Caco-2 (cell line): ENCODE data around the gene CRELD2. TPM values are rescaled to one million over a fixed set of nuclear protein-coding genes. Genes with fewer than 3 reads are reported as not detected.

Source experiments
- BruUV-seq: library from RNA; stranded (reverse); fragments of 400-500 nt; replicated peaks from 2 replicates; lab custom pipeline; 2021; lab: Mats Ljungman, UMichigan
- CTCF ChIA-PET: fragments of 300-600 bp; sonication (Branson Sonifier 250); formaldehyde crosslinking; loops from one replicate; lab custom pipeline; 2022; ENCODE audit warnings: antibody characterized with exemption; lab: Charles Lee
- POLR2A ChIA-PET: fragments of 300-600 bp; sonication (Branson Sonifier 250); formaldehyde crosslinking; loops from one replicate; lab custom pipeline; 2022; ENCODE audit warnings: antibody characterized with exemption; lab: Charles Lee
- DNase-seq, 2 experiments: peaks; one replicate each; pipeline versions ENCODE4 v3.0.0 to v3.0.0-alpha.2; 2020 to 2022
- H3K27me3 ChIP-seq: replicated peaks from 2 replicates; pipeline ENCODE4 v1.6.0; 2011; ENCODE audit warnings: low read length; ENCODE audit not compliant: control insufficient read depth, insufficient read depth
- H3K36me3 ChIP-seq: 2 replicates; pipeline ENCODE4 v1.5.1; 2011; ENCODE audit warnings: low read length; ENCODE audit not compliant: control insufficient read depth, insufficient read depth
- H3K4me1 ChIP-seq: fragments of 250-450 bp; sonication (Bioruptor Pico); 2 replicates; pipeline ENCODE4 v1.5.1; 2020; ENCODE audit warnings: mild to moderate bottlenecking
- H3K4me3 ChIP-seq: 2 replicates; pipeline ENCODE4 v1.5.1; 2011; ENCODE audit warnings: low read depth, mild to moderate bottlenecking, control low read depth, low read length
- H3K9me3 ChIP-seq: fragments of 250-450 bp; sonication (Bioruptor Pico); 2 replicates; pipeline ENCODE4 v1.5.1; 2020; ENCODE audit warnings: mild to moderate bottlenecking, moderate library complexity
- H3K27ac Mint-ChIP-seq: one replicate; pipeline ENCODE4 v1.8.0; 2022; ENCODE audit warnings: mixed read lengths; ENCODE audit not compliant: unreplicated experiment
- H3K27me3 Mint-ChIP-seq: one replicate; pipeline ENCODE4 v1.8.0; 2022; ENCODE audit warnings: mixed read lengths; ENCODE audit not compliant: insufficient read depth, unreplicated experiment
- H3K36me3 Mint-ChIP-seq: one replicate; pipeline ENCODE4 v1.8.0; 2022; ENCODE audit warnings: mild to moderate bottlenecking, mixed read lengths; ENCODE audit not compliant: insufficient read depth, unreplicated experiment
- H3K4me1 Mint-ChIP-seq: one replicate; pipeline ENCODE4 v1.8.0; 2022; ENCODE audit warnings: low read depth, mixed read lengths; ENCODE audit not compliant: unreplicated experiment
- H3K4me3 Mint-ChIP-seq: one replicate; pipeline ENCODE4 v1.8.0; 2022; ENCODE audit warnings: mild to moderate bottlenecking, moderate library complexity, mixed read lengths; ENCODE audit not compliant: unreplicated experiment
- H3K9me3 Mint-ChIP-seq: one replicate; pipeline ENCODE4 v1.8.0; 2022; ENCODE audit warnings: mixed read lengths; ENCODE audit not compliant: unreplicated experiment
- intact Hi-C: fragments of 100-400 bp; cut with micrococcal nuclease; formaldehyde crosslinking; loops from one replicate; pipeline ENCODE4 v1.10.0; 2022; ENCODE audit not compliant: unreplicated experiment
- total RNA-seq: library from RNA; stranded (reverse); gene quantifications from 2 replicates; pipeline ENCODE4 v1.2.3, GENCODE V29; 2022
- TF ChIP-seq, protein P1 (sequence below), 2 experiments: fragments of 200-600 bp in 1 of 2; IDR thresholded peaks; 1 replicate in 1 of 2; 2 replicates in 1 of 2; pipeline versions ENCODE4 v1.5.1 to v1.8.0; 2011 to 2022; ENCODE audit warnings: antibody characterized with exemption in 1 of 2, control low read depth in 1 of 2, inconsistent platforms in 1 of 2, low read depth in 1 of 2, low read length in 1 of 2, mild to moderate bottlenecking in 1 of 2, moderate library complexity in 1 of 2; ENCODE audit not compliant: insufficient read depth in 1 of 2, severe bottlenecking in 1 of 2, unreplicated experiment in 1 of 2

The CRELD2 gene
- total RNA-seq, 1 experiment from 2014 or later, result 43.3 TPM

DNA sequence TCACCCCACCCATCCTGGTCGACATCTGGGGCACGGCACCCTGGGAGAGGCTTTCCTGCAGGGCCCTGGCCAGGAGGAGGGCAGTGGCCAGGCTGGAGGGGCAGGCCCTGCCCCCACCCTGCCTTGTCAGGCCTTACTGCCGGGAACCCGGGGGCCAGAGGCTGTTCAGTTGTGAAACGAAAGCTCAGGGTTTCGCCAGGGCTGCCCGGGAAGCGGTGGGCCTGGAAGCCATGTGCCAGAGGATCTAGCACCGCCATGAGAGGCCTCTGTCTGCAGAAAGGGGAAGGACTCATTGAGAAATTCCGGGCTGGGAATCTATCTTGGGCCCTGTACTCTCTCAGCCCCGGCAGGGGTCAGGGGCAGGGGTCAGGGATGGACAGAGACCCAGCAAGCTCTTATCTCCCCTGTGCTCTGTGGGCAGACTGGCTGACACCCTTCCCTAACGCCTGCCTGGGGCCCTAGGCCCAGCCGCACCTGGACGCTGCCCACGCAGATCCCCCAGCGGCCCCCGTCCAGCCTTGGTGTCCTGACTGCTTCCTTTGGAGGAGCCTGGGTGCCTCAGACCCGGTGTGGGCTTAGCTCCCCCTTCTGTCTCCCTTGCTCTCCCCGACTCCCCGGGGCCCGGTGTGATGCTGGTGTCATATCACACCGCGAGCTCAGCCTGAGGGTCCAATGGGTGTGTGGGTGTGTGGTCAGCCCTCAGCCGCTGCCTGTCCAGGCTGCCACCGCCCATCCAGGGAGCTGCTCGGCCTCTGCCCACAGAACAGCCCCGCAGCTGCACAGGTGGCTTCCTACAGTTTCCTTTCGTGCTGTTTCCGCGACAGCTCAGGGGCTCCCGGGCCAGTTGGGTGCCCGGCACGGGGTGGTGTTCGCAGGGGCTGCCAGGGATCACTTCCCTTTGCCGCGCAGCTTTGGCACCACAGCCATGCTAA, 48.6 kb downstream of the CRELD2 start:
- Histone ChIP-seq H3K4me1 (peaks cover 54% of the 10 kb centered on the region), H3K36me3 (peaks cover 2% of the 10 kb centered on the region; the same call in 1 of the 2 replicates), H3K4me3 (no peak overlapping the region), H3K27me3 (no peaks in the 10 kb centered on the region), H3K9me3 (no peaks in the 10 kb centered on the region)
- Mint-ChIP-seq H3K27me3 (no peaks in the 10 kb centered on the region), H3K4me1 (no peaks in the 10 kb centered on the region), H3K36me3 (peaks cover 55% of the 10 kb centered on the region), H3K4me3 (no peak overlapping the region), H3K27ac (peak overlapping the region; percentile 51), H3K9me3 (no peaks in the 10 kb centered on the region)
- no TSS peak for BruUV-seq
- ChIA-PET POLR2A (interaction anchor here (1.0 kb wide), 1 partner anchor 16 kb away, joined by 5 read pairs; no protein-coding TSS in a partner anchor), CTCF (interaction anchor here (1.0 to 1.9 kb wide), 2 partner anchors 36 to 63 kb away, joined by 3 to 6 read pairs; no protein-coding TSS in a partner anchor)
- TF ChIP-seq, protein P1, sequence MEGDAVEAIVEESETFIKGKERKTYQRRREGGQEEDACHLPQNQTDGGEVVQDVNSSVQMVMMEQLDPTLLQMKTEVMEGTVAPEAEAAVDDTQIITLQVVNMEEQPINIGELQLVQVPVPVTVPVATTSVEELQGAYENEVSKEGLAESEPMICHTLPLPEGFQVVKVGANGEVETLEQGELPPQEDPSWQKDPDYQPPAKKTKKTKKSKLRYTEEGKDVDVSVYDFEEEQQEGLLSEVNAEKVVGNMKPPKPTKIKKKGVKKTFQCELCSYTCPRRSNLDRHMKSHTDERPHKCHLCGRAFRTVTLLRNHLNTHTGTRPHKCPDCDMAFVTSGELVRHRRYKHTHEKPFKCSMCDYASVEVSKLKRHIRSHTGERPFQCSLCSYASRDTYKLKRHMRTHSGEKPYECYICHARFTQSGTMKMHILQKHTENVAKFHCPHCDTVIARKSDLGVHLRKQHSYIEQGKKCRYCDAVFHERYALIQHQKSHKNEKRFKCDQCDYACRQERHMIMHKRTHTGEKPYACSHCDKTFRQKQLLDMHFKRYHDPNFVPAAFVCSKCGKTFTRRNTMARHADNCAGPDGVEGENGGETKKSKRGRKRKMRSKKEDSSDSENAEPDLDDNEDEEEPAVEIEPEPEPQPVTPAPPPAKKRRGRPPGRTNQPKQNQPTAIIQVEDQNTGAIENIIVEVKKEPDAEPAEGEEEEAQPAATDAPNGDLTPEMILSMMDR (IDR thresholded peaks at IDR 0.05; ENCODE audit: insufficient read depth in 1 of 2, low read depth in 1 of 2, low read length in 1 of 2, severe bottlenecking in 1 of 2, unreplicated experiment in 1 of 2), result no peak
- DNase-seq, result peak in 1 of 2 experiments; percentile 45
- intact Hi-C loops, result no loop called here

- H3K4me3 Mint-ChIP-seq, result no peak overlapping the region
- intact Hi-C loops, result no loop called here
- peaks cover 2% of the 10 kb centered on the region; the same call in 1 of the 2 replicates for H3K36me3 ChIP-seq
- BruUV-seq, result no TSS peak
- no peaks in the 10 kb centered on the region for H3K27me3 ChIP-seq
- no peaks in the 10 kb centered on the region for H3K9me3 ChIP-seq
- TF ChIP-seq, protein P1 (IDR thresholded peaks at IDR 0.05; ENCODE audit: insufficient read depth in 1 of 2, low read depth in 1 of 2, low read length in 1 of 2, severe bottlenecking in 1 of 2, unreplicated experiment in 1 of 2), result no peak
- peaks cover 48% of the 10 kb centered on the region for H3K36me3 Mint-ChIP-seq
- H3K27ac Mint-ChIP-seq, result peak overlapping the region; percentile 51
- peak in 1 of 2 experiments; percentile 33 for DNase-seq
- no peaks in the 10 kb centered on the region for H3K27me3 Mint-ChIP-seq
- peaks cover 49% of the 10 kb centered on the region for H3K4me1 ChIP-seq
- H3K4me3 ChIP-seq, result no peak overlapping the region
- ChIA-PET CTCF (interaction anchor here (1.0 to 1.9 kb wide), 2 partner anchors 37 to 63 kb away, joined by 3 to 6 read pairs; no protein-coding TSS in a partner anchor), POLR2A (interaction anchor here (1.0 kb wide), 1 partner anchor 16 kb away, joined by 5 read pairs; no protein-coding TSS in a partner anchor)
- no peaks in the 10 kb centered on the region for H3K9me3 Mint-ChIP-seq
- no peaks in the 10 kb centered on the region for H3K4me1 Mint-ChIP-seq
These were observed 49.3 kb downstream of the CRELD2 start for GRCh38 chr22:49967706-49968208.

DNA sequence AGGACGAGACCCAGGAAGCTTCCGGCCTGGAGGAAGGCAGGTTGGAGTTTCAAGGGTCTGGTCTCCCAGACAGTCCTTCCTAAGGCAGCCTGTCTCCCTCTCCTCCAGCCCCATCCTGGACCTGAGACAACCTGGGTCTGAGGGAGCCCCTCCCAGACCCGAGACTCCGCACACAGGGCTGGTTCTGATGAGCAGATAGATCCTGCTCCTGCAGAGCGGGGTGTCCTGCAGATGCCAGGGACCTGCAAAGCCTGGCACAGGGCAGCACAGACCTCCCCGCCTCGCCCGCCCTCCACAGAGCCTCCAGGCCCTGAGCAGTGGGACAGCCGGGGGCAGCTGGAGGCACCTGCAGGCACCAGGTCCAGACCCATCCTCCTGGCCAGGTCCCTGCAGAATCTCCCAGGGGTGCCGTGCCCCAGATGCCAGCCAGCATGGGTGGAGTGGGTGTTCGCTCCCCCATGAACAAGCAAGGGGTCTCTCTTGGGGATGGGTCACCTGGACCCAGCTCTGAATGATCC, 49.9 kb downstream of the CRELD2 start:
- H3K4me1 Mint-ChIP-seq, result no peaks in the 10 kb centered on the region
- H3K36me3 Mint-ChIP-seq, result peaks cover 42% of the 10 kb centered on the region
- no peaks in the 10 kb centered on the region for H3K9me3 Mint-ChIP-seq
- CTCF ChIA-PET, result interaction anchor here (1.9 kb wide), 1 partner anchor 62 kb away, joined by 6 read pairs; no protein-coding TSS in a partner anchor
- H3K27me3 Mint-ChIP-seq, result no peaks in the 10 kb centered on the region
- POLR2A ChIA-PET, result no interaction called here
- intact Hi-C loops, result no loop called here
- Histone ChIP-seq H3K36me3 (no peaks in the 10 kb centered on the region), H3K4me3 (no peak overlapping the region), H3K9me3 (no peaks in the 10 kb centered on the region), H3K4me1 (peaks cover 43% of the 10 kb centered on the region), H3K27me3 (no peaks in the 10 kb centered on the region)
- BruUV-seq, result no TSS peak
- no peak overlapping the region for H3K4me3 Mint-ChIP-seq
- TF ChIP-seq, protein P1 (IDR thresholded peaks at IDR 0.05; ENCODE audit: insufficient read depth in 1 of 2, low read depth in 1 of 2, low read length in 1 of 2, severe bottlenecking in 1 of 2, unreplicated experiment in 1 of 2), result no peak
- no peak for DNase-seq
- peak overlapping the region; percentile 51 for H3K27ac Mint-ChIP-seq
